ENCODE data around the gene CSF3R. TPM values are rescaled to one million over a fixed set of nuclear protein-coding genes. Genes with fewer than 3 reads are reported as not detected.
A peak's percentile ranks its signal among the peaks of the same experiment; 100 is the strongest.

Gene CSF3R
- total and polyA plus RNA-seq, 9 of the 15 experiments (the other 6 are each of a cell fraction or from before 2014, with no cell fraction given), result 0.21 to 0.86 (median 0.40) TPM; not detected in 1

GRCh38 chr1:36517011-36517771, 34.5 kb upstream of the CSF3R start (continued):
- TF ChIP-seq ZHX1 (conservative IDR thresholded peaks at IDR 0.05; ENCODE audit: low read length) (no peak), CBX2 (IDR thresholded peaks at IDR 0.05; ENCODE audit: insufficient read depth, low read length, poor library complexity, severe bottlenecking) (no peak), XRCC5 (IDR thresholded peaks at IDR 0.05; ENCODE audit: low read depth, low read length) (no peak), HMBOX1 (IDR thresholded peaks at IDR 0.05) (no peak), ZNF347 (CRISPR knock-in tag; IDR thresholded peaks at IDR 0.05; ENCODE audit: low read depth) (no peak), E4F1 (CRISPR knock-in tag; IDR thresholded peaks at IDR 0.05; ENCODE audit: borderline replicate concordance) (no peak), ZBTB43 (CRISPR knock-in tag; IDR thresholded peaks at IDR 0.05) (no peak), DIDO1 (tag; IDR thresholded peaks at IDR 0.05; ENCODE audit: low read depth) (no peak), MEIS2 (IDR thresholded peaks at IDR 0.05; ENCODE audit: partially characterized antibody) (peak; percentile 73), ZFP91 (CRISPR knock-in tag; IDR thresholded peaks at IDR 0.05) (no peak), ZNF655 (CRISPR knock-in tag; IDR thresholded peaks at IDR 0.05) (no peak), ZEB2 (IDR thresholded peaks at IDR 0.05) (no peak)

Measured in K562 (cell line).